Sigmoid colon (tissue), 4 donors: ENCODE measurements around the gene FATE1.

Experiments
- POLR2A ChIP-seq, 2 donors: fragments of 450-650 bp; IDR thresholded peaks; one replicate each; pipeline ENCODE4 v1.6.1; 2016; ENCODE audit warnings: antibody characterized with exemption in 2 of 2, mild to moderate bottlenecking in 2 of 2, moderate library complexity in 2 of 2
- POLR2AphosphoS5 ChIP-seq, 4 donors: sonication (generic); formaldehyde crosslinking; IDR thresholded peaks; one replicate each; pipeline ENCODE4 v1.6.1; 2017; ENCODE audit warnings: antibody characterized with exemption in 4 of 4
- TF ChIP-seq, protein P1 (sequence below), 4 experiments: fragments of 450-650 bp in 3 of 4; fragments of 200-600 bp in 1 of 4; IDR thresholded peaks; one replicate each; pipeline ENCODE4 v1.5.1; 2016 to 2019; ENCODE audit warnings: antibody characterized with exemption in 4 of 4, mild to moderate bottlenecking in 3 of 4, moderate library complexity in 2 of 4

DNA sequence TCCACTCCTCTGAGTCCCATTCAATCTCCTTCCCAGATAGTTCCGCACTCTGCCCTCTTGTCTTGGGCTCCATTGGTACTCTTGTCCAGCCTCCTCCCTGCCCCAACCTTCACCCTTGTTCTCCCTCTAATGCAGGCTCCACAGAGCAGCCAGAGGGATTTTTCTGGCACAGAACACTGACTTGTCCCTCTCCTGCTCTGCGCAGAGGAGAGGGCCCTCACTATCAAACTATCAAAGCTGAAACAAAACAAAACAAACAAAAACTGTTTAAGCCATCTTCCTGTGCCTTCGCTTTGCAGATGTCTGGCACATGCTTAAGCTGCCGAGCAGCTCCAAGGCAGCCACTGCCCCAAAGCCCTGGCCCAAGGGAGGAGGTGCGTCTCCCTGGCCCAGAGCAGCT, 21.7 kb downstream of the FATE1 start:
- TF ChIP-seq, protein P1, sequence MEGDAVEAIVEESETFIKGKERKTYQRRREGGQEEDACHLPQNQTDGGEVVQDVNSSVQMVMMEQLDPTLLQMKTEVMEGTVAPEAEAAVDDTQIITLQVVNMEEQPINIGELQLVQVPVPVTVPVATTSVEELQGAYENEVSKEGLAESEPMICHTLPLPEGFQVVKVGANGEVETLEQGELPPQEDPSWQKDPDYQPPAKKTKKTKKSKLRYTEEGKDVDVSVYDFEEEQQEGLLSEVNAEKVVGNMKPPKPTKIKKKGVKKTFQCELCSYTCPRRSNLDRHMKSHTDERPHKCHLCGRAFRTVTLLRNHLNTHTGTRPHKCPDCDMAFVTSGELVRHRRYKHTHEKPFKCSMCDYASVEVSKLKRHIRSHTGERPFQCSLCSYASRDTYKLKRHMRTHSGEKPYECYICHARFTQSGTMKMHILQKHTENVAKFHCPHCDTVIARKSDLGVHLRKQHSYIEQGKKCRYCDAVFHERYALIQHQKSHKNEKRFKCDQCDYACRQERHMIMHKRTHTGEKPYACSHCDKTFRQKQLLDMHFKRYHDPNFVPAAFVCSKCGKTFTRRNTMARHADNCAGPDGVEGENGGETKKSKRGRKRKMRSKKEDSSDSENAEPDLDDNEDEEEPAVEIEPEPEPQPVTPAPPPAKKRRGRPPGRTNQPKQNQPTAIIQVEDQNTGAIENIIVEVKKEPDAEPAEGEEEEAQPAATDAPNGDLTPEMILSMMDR (IDR thresholded peaks at IDR 0.05): no peak
- TF ChIP-seq POLR2A (IDR thresholded peaks at IDR 0.05) (no peak), POLR2AphosphoS5 (IDR thresholded peaks at IDR 0.05) (no peak)
